GM23248 (cell line): ENCODE measurements around the gene SEMA4C. TPM values are rescaled to one million over a fixed set of nuclear protein-coding genes. Genes with fewer than 3 reads are reported as not detected.

Experiments
- DNase-seq: peaks from one replicate; pipeline ENCODE4 v3.0.0-alpha.2; 2015
- H2AFZ ChIP-seq: fragments of 200-600 bp; sonication (generic); 2 replicates; pipeline ENCODE4 v1.6.1; 2016; ENCODE audit warnings: antibody characterized with exemption
- H3F3A ChIP-seq: fragments of 200-600 bp; sonication (generic); 2 replicates; pipeline ENCODE4 v1.6.1; 2016; ENCODE audit warnings: mild to moderate bottlenecking, antibody characterized with exemption, mixed run types; ENCODE audit not compliant: insufficient read depth
- H3K27ac ChIP-seq: fragments of 200-600 bp; sonication (generic); 2 replicates; pipeline ENCODE4 v1.5.1; 2016; ENCODE audit warnings: mild to moderate bottlenecking
- H3K27me3 ChIP-seq: fragments of 200-600 bp; sonication (generic); replicated peaks from 2 replicates; pipeline ENCODE4 v1.6.1; 2016; ENCODE audit warnings: mild to moderate bottlenecking; ENCODE audit not compliant: insufficient read depth
- H3K36me3 ChIP-seq: fragments of 200-600 bp; sonication (generic); 2 replicates; pipeline ENCODE4 v1.6.1; 2016; ENCODE audit warnings: low read depth, mild to moderate bottlenecking
- H3K4me1 ChIP-seq: fragments of 200-600 bp; sonication (generic); 2 replicates; pipeline ENCODE4 v1.6.1; 2016; ENCODE audit warnings: mild to moderate bottlenecking; ENCODE audit not compliant: insufficient read depth
- H3K4me2 ChIP-seq: fragments of 200-600 bp; sonication (generic); one replicate; pipeline ENCODE4 v1.6.1; 2016; ENCODE audit warnings: mild to moderate bottlenecking; ENCODE audit not compliant: unreplicated experiment
- H3K4me3 ChIP-seq: fragments of 200-600 bp; sonication (generic); 2 replicates; pipeline ENCODE4 v1.5.1; 2016; ENCODE audit warnings: mild to moderate bottlenecking
- H3K79me2 ChIP-seq: fragments of 200-600 bp; sonication (generic); 2 replicates; pipeline ENCODE4 v1.6.1; 2016; ENCODE audit warnings: mild to moderate bottlenecking; ENCODE audit not compliant: insufficient read depth
- H3K9ac ChIP-seq: fragments of 200-600 bp; sonication (generic); 2 replicates; pipeline ENCODE4 v1.6.1; 2016; ENCODE audit warnings: mild to moderate bottlenecking
- H3K9me2 ChIP-seq: fragments of 200-600 bp; sonication (generic); 2 replicates; pipeline ENCODE4 v1.6.1; 2016; ENCODE audit warnings: mixed run types, mild to moderate bottlenecking, moderate library complexity; ENCODE audit not compliant: insufficient read depth
- H3K9me3 ChIP-seq: fragments of 200-600 bp; sonication (generic); one replicate; pipeline ENCODE4 v1.6.1; 2017; ENCODE audit warnings: low read depth
- H4K20me1 ChIP-seq: fragments of 200-600 bp; sonication (generic); 2 replicates; pipeline ENCODE4 v1.6.0; 2016; ENCODE audit not compliant: insufficient read depth
- EZH2 ChIP-seq: fragments of 200-600 bp; sonication (generic); IDR thresholded peaks from 2 replicates; pipeline ENCODE4 v1.6.1; 2018; ENCODE audit warnings: antibody characterized with exemption, mild to moderate bottlenecking; ENCODE audit not compliant: insufficient read depth, poor library complexity, severe bottlenecking
- EZH2phosphoT487 ChIP-seq: fragments of 200-600 bp; sonication (generic); IDR thresholded peaks from 2 replicates; pipeline ENCODE4 v1.6.1; 2018; ENCODE audit warnings: antibody characterized with exemption, moderate library complexity, mild to moderate bottlenecking, low read depth; ENCODE audit not compliant: insufficient read depth
- WGBS, 2 experiments: methylation state at CpG; one replicate each; pipeline ENCODE4 v1.1.6; 2015 to 2017; ENCODE audit warnings: low lambda C conversion rate in 2 of 2, low coverage in 1 of 2; ENCODE audit errors: missing lambda C conversion rate in 2 of 2; 5-methylcytosine and 5-hydroxymethylcytosine counted together
- in situ Hi-C: fragments of 300-500 bp; cut with MboI; formaldehyde crosslinking; loops from 2 replicates; pipeline ENCODE4 v1.15.0; 2020
- polyA plus RNA-seq: library from polyadenylated mRNA; unstranded; fragments of >200 nt; fragmentation: Nextera tagmentation; extraction: Ambion mirVana; gene quantifications from 2 replicates; pipeline ENCODE4 v1.2.1, GENCODE V29; 2016
- total RNA-seq: library from RNA; depleted of rRNA; stranded (reverse); fragments of >200 nt; shearing (Covaris generic); gene quantifications from 2 replicates; pipeline ENCODE4 v1.2.3, GENCODE V29; 2014

SEMA4C gene
- total and polyA plus RNA-seq, 2 experiments from 2014 or later: 5.5 to 21.0 TPM

DNA sequence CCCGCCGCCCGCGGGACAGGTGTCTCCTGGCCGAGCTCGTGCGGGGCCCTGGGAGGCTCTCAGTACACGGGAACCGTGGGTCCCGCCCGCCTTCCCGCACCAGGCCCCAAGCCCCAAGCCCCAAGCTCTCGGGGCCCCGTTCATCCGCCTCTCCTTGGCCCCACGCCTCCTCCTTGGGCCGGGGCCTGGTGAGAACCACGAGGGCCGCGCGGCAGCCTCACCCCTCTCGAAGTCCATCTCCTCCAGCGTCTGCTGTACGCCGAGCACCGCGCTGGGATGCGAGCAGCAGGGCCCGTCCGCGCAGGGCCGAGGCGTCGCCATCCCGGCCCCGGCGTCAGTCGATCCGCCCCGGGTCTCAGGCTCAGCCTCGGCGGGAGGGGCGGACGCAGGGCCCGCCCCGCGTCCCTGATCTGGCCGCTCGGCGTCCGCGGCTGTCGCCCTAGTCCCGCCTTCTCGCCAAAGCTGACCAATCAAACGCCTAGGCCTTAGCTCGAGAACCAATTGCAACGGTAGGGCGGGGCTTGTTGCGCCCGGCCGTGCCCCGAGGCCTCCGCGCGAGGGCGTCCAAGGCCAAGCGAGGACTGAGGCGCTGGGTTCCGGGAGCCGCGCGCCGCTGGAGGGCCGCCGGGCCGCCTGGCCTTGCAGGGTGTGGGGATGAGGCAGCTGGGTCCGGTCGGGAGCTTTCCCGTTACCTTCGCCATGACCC lies 12.1 kb downstream of the SEMA4C start, which contains the start of gene ANKRD39:
TSS of gene ANKRD39 (minus strand) at position 350 of the 706 bp plus-strand sequence. CDS start at position 321, 29 bp downstream.
- H3K36me3 ChIP-seq: no peaks in the 10 kb centered on the region
- in situ Hi-C loops: loop anchor here (25.0 kb wide), 1 partner anchor 254 kb away; the partner anchor contains the start of gene ANKRD36
- H4K20me1 ChIP-seq: no peaks in the 10 kb centered on the region
- H3K4me2 ChIP-seq: peak within 1 kb of the TSS; percentile 91
- H3K9me2 ChIP-seq: no peaks in the 10 kb centered on the region
- peak within 1 kb of the TSS; percentile 83 for H3K9ac ChIP-seq
- peak within 1 kb of the TSS; percentile 88 for H2AFZ ChIP-seq
- H3K27me3 ChIP-seq: no peaks in the 10 kb centered on the region
- peak within 1 kb of the TSS; percentile 50 for H3K27ac ChIP-seq
- peak within 1 kb of the TSS; percentile 85 for H3K4me3 ChIP-seq
- no peaks in the 10 kb centered on the region for H3F3A ChIP-seq
- no peak for TF ChIP-seq EZH2phosphoT487
- no peak for TF ChIP-seq EZH2
- peak; percentile 99 for DNase-seq
- peaks cover 20% of the 10 kb centered on the region for H3K79me2 ChIP-seq
- WGBS, 2 experiments: 1 to 2% methylated on average over 52 to 55 of the region's 81 CpGs
- H3K9me3 ChIP-seq: no peaks in the 10 kb centered on the region
- peaks cover 5% of the 10 kb centered on the region; the same call in 1 of the 2 replicates for H3K4me1 ChIP-seq

DNA sequence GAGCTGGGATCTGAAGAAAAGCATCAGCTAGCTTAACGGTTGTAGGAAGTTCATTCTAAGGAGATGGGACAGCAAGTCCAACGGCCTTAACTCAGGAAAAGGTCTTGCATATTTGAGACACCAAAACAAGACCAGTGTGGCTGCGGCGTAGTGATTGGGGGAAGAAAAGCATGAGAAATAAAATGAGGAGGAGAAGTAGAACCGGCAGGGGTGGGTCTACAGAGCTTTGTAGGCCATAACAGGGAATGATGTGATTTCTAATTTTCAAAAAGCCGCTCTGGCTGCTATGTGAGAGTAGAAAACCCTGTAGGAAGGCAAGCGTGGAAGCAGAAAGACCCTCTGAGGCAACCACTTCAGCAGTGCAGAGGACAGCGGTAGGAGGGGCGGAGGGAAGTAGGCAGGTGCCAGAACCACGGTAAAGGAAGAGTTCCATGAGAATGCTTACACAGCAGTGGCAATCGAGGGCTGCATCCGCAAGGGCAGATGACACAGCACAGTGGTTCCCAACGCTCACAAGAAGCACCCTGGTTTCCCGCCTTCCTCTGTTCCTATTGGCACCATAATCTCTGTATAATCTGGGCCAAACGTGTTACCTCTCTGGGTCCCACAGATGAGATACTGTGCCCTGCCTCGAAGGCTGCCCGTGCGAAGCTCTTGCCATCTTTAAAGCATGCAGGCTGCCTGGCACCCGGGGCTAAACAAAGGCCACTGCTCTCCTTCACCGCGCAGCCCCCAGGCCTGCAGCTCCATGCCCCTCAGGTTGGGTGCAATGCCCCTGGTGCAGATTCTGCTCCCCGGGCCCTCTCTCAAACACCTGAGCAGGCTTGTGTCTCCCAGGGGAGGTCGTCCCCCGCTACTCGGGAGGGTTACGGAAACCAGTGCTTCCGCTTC lies 12.9 kb downstream of the SEMA4C start:
- no peaks in the 10 kb centered on the region for H3K9me3 ChIP-seq
- TF ChIP-seq EZH2: no peak
- no peak for TF ChIP-seq EZH2phosphoT487
- no peaks in the 10 kb centered on the region for H3K36me3 ChIP-seq
- in situ Hi-C loops: loop anchor here (25.0 kb wide), 1 partner anchor 255 kb away; the partner anchor contains the start of gene ANKRD36
- H3F3A ChIP-seq: no peaks in the 10 kb centered on the region
- H4K20me1 ChIP-seq: no peaks in the 10 kb centered on the region
- no peaks in the 10 kb centered on the region for H3K27me3 ChIP-seq
- H3K4me2 ChIP-seq: peak overlapping the region; percentile 91
- peaks cover 5% of the 10 kb centered on the region; the same call in 1 of the 2 replicates for H3K4me1 ChIP-seq
- WGBS, 2 experiments: 20 to 22% methylated on average over 26 to 27 of the region's 27 CpGs
- peaks cover 20% of the 10 kb centered on the region for H3K79me2 ChIP-seq
- H3K27ac ChIP-seq: peak overlapping the region; percentile 43; the same call in 1 of the 2 replicates
- H3K4me3 ChIP-seq: peak overlapping the region; percentile 85
- DNase-seq: peak; percentile 63
- H3K9me2 ChIP-seq: no peaks in the 10 kb centered on the region
- H3K9ac ChIP-seq: peak overlapping the region; percentile 83
- peak overlapping the region; percentile 88 for H2AFZ ChIP-seq

DNA sequence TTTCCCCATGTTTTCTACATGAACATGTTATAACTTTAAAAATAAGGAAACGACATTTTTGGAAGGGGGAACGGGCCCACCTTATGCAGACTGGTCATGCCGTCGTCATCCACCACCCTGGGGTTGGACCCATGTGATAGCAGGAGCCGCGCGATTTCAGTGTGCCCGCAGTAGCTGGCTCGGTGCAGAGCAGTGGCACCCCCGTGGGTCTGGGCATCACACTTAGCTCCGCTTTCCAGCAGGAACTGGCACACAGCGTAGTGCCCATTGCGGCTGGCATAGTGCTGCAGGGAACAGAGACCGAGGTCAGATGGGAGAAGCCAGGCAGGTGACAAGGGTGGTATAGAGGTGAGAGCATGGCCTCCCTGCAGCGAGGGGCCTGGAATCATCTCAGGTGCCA lies 16.6 kb downstream of the SEMA4C start:
- WGBS, 2 experiments: 90 to 91% methylated on average over 15 of the region's 15 CpGs
- no peak overlapping the region for H3K27ac ChIP-seq
- in situ Hi-C loops: loop anchor here (25.0 kb wide), 1 partner anchor 259 kb away; the partner anchor contains the start of gene ANKRD36
- no peak overlapping the region for H3K4me2 ChIP-seq
- no peak overlapping the region for H2AFZ ChIP-seq
- no peaks in the 10 kb centered on the region for H4K20me1 ChIP-seq
- H3K36me3 ChIP-seq: peaks cover 9% of the 10 kb centered on the region; the same call in 1 of the 2 replicates
- peaks cover 5% of the 10 kb centered on the region; the same call in 1 of the 2 replicates for H3K4me1 ChIP-seq
- no peak for DNase-seq
- no peaks in the 10 kb centered on the region for H3F3A ChIP-seq
- TF ChIP-seq EZH2: no peak
- TF ChIP-seq EZH2phosphoT487: no peak
- no peak overlapping the region for H3K4me3 ChIP-seq
- no peaks in the 10 kb centered on the region for H3K9me3 ChIP-seq
- H3K9ac ChIP-seq: no peak overlapping the region
- H3K79me2 ChIP-seq: peaks cover 20% of the 10 kb centered on the region
- H3K27me3 ChIP-seq: no peaks in the 10 kb centered on the region
- H3K9me2 ChIP-seq: no peaks in the 10 kb centered on the region

DNA sequence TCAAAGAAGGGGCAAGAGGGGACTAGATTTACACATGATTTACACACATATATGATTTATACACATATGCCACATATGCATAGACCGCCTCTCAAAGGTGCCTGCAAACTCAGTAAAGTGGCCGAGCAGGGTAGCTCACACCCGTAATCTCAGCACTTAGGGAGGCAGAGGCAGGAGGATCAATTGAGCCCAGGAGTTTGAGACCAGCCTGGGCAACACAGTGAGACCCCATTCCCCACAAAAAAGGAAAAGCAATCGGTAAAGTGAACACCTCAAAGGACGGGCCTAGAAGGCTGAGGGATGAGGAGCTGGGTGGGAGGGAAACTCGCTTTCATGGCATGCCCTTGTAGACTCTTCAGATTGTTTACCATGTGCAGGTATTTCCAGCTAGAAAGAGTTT lies 17.2 kb downstream of the SEMA4C start:
- Histone ChIP-seq H3K4me1 (peaks cover 5% of the 10 kb centered on the region; the same call in 1 of the 2 replicates), H3K9ac (no peak overlapping the region), H3K4me2 (no peak overlapping the region), H3K9me2 (no peaks in the 10 kb centered on the region), H4K20me1 (no peaks in the 10 kb centered on the region), H3K36me3 (peaks cover 9% of the 10 kb centered on the region; the same call in 1 of the 2 replicates), H3K4me3 (no peak overlapping the region), H3K27ac (no peak overlapping the region), H3K9me3 (no peaks in the 10 kb centered on the region), H3F3A (no peaks in the 10 kb centered on the region), H3K27me3 (no peaks in the 10 kb centered on the region), H3K79me2 (peaks cover 20% of the 10 kb centered on the region), H2AFZ (no peak overlapping the region)
- TF ChIP-seq EZH2phosphoT487: no peak
- no peak for TF ChIP-seq EZH2
- no peak for DNase-seq
- in situ Hi-C loops: loop anchor here (25.0 kb wide), 1 partner anchor 260 kb away; the partner anchor contains the start of gene ANKRD36
- WGBS, 2 experiments: 89 to 91% methylated on average over 6 of the region's 6 CpGs
